HG03280 (cell line): ENCODE measurements around the gene NDC1.
A peak's percentile ranks its signal among the peaks of the same experiment; 100 is the strongest.
"Not testable (repeated sequence)": the region's sequence is repeated elsewhere in the genome, so short reads cannot be mapped to it uniquely, and the experiment has no call there.

Experiments
- ATAC-seq: cut with Tn5 transposase; IDR thresholded peaks from one replicate; pipeline ENCODE4 v1.9.1; 2021; ENCODE audit warnings: mild to moderate bottlenecking, moderate library complexity; ENCODE audit not compliant: unreplicated experiment

Gene NDC1

GRCh38 chr1:53766194-53766742 is 71.8 kb downstream of the NDC1 start:
- no peak for ATAC-seq

DNA sequence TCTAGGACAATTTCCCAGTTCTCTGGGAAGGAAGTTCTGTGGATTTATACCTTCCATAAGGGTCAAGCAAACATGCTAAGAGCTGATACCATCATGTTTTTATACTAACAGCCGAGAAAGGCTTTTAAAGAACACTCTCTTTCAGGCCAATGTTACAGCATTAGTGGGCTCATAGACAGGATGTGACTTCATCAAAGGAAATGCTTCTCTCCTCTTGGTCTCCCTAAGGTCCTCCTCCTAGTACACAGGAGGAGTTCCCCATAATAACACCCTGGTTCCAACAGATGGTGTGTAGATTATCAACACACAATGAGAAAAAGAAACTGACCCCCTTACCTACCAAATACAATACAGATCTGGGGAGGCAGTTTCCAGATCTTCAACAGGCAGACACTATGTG is 72.4 kb downstream of the NDC1 start:
- no peak for ATAC-seq

- ATAC-seq, result no peak
These were observed 74.2 kb downstream of the NDC1 start for GRCh38 chr1:53763911-53764310.

- no peak for ATAC-seq
These were observed 74.6 kb downstream of the NDC1 start for GRCh38 chr1:53763461-53763860.

- not testable (repeated sequence) for ATAC-seq
These were observed 77.6 kb downstream of the NDC1 start for GRCh38 chr1:53760497-53760896.

DNA sequence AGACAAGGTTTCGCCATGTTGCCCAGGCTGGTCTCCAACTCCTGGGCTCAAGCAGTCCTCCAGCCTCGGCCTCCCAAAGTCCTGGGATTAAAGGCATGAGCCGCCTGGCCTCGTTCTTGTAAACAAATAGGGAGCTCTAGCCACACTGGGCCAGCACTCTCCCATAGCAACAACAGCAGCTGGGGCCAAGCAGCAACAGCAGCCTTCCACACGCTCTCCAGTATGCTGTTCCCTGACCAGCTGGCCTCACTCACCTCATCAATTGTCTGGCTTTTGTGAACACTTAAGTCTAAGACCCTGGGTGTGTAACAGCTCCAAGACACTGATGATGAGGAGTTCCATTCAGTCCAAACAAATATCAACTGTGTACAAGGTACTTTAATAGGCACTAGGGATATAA is 82.2 kb downstream of the NDC1 start:
- ATAC-seq, result no peak

DNA sequence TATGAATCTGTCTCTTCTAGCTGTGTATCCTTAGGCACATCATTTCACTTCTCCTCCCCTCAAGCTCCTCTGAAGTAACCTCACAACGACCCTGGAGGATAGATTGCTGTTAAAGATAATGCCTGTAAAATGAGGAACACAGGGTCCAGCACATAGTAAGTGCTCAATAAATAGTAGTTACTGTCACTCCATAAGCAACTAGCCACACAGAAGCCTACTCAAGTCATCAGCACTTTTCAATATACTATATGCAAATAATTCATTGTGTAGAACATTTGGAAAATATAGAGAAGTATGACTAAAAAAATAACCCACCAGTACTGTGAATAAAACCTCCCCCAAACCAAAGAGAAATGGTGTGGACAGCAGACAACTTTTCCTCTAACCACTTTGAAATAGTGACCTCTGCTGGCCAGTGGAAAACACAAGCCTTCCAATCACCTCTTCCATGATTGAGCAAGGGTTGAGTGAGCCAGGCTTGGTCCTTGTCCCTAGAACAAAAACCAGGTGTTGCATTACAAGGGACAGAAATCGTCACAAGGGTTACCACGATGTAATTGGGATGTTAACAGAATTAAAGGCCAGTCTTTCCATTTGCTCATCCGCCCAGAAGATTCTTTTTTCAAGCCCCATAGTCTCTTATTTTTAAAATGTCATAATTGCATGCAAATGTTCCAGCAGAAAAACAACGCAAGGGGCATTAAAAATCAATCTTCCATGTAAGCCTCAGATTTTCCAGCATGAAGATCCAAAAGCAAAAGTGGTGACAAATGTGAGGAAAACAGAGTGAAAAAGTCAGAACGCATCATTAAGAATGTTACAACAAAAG is 83.4 kb downstream of the NDC1 start:
- ATAC-seq, result no peak

DNA sequence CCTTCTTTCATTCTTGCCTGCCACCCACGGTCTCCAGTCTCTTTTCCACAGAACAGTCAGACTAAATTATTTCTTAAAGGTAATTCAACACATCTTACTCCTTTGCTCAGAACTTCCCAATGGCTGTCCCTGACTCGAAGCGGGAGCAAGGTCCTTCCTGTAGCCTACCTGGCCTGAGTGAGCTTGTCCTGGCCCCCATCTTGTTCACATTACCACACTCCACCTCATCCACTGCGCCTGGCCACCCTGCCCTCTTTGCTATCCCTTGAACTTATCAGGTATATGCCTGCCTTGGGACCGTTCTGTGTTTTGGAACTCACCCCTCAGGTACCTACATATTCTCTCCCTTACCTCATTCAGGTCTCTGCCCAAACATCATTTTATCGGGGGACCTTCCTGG is 85.8 kb downstream of the NDC1 start:
- no peak for ATAC-seq

DNA sequence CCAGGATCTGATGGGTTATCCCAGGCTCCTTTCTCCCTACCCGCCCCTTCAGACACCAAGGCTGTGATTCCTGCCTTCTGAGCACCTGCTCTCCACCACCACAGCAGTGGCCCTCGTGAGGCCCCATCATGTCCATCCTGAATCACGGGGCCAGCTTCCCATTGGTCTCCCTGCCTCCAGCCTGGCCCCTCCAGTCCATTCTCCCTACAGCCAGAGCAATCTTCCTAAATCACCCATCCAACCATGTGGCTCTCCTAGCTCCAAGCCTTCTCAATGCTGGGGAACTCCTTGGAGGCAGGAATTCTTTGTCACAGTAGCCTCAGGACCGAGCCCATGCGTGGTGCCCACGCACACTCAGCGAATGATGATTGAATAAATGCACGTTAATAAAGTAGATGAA is 90.3 kb downstream of the NDC1 start:
- no peak for ATAC-seq

GRCh38 chr1:53740621-53741105 is 97.4 kb downstream of the NDC1 start:
- no peak for ATAC-seq

- peak; percentile 90 for ATAC-seq
These were observed 98.9 kb downstream of the NDC1 start, which contains the start of gene GLIS1 for GRCh38 chr1:53739109-53739681. TSS of gene GLIS1 (minus strand) at chr1:53739164. CDS start at chr1:53738064, 1,100 bp downstream.

GRCh38 chr1:53738205-53739108 is 99.6 kb downstream of the NDC1 start:
- no peak for ATAC-seq

DNA sequence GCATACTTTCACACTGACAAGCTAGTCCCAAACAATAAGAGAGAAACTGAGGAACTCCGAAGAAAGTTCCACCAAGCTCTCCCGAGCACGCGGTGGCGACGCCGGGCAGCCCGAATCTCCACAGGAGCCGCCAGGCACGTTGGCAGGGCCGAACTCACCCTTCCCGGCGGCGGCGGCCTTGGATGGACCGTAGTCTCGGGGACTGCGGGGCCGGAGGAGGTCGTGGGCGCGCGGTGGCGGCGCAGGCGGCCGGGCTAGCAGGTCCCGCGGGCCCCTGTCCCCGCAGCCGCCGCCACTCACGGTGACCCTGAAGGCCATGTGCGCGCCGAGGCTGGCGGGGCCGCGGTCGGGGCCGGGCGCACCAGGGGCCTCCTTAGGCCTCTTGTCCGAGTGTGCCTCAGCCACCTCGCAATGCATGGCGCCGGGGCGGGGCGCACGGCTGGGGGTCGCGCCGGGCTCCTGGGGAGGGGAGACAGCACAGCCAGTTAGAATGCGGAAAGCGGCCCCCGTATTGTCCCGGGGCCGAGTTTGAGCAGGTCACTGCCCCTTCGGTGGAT is 100.4 kb downstream of the NDC1 start:
- ATAC-seq, result no peak

DNA sequence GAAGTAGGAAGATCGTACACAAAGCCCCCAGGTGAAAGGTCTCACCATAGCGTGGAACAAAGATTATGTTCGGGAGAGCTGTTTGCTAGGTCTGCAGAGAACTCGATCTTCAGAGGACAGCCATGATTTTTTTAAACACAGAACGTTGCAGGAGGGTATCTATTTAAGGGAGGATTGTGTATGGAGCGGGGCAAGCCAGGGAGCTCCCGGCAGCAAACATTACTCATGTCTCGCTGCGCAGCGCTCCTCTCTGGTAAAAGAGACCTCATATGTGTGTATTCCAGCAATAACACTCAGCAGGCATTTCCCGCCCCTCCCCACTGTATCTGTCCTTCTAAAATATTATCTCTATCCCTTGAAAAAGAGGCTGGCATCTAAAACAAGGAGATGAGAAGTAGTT is 101.8 kb downstream of the NDC1 start:
- ATAC-seq, result no peak

- no peak for ATAC-seq
These were observed 102.4 kb downstream of the NDC1 start for GRCh38 chr1:53735681-53736080.

DNA sequence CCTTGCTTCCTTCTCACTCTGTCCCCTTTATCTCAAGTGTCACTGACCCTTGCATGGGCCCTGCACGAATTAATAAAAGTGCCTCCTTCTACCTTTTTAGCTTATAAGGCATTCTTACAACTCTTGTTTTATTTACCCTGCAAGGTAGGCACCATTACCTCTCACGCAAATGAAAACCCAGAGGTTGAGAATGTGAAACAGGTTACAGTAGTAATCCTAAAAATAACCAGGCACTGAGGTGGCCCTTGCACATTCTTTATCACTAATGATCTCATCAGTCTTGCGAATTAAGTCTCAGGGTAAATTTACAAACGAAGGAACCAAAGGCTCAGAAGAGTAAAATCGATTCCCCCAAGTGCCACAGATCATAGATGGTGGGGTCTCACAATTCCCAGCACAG is 102.8 kb downstream of the NDC1 start:
- no peak for ATAC-seq

GRCh38 chr1:53734650-53735211 is 103.4 kb downstream of the NDC1 start:
- ATAC-seq, result no peak

- ATAC-seq, result no peak
These were observed 104.0 kb downstream of the NDC1 start for GRCh38 chr1:53733975-53734649.

DNA sequence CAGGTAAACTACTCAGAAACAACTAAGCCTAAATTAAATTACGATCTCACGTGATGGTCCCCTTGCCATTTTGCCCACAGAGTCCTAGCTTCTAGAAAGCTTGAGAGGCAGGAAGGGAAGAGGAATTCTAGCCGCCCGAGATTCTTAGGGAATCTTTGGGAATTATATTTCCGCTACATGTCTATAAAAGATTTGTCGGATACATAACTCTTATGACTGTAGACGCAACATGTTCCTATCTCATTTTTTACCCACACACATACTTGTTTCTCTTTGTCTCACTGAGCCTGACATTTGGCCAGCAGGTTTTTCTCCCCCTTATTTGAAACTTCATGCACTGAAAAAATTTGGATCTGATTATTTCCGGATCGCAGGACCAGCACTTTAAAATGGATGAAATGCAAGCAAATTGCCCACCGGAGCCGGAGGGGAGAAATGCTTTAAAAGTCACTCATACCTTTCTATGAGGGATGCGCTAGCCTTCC is 104.6 kb downstream of the NDC1 start:
- ATAC-seq, result no peak

DNA sequence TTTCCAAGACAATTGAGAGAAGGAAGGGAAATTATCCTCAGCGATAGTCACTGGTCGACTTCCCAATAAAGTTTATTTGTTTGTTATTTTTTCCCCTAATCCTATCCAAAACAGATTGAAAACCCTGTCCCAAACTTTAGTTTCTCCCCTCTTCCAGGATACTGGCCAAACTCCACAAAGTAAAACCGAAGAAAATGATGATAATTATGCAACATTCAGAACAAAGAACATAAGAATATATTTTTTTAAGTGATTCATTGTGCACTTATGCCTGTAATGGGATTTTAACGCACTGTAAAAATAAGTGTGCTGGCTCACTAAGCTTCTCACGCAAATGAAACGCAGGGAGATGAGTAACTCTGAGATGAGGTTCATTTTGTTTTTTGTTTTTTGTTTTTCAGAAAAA is 105.2 kb downstream of the NDC1 start:
- no peak for ATAC-seq
